Vagina (tissue), 2 donors: ENCODE data around the gene CARM1. TPM values are rescaled to one million over a fixed set of nuclear protein-coding genes. Genes with fewer than 3 reads are reported as not detected.
"Not testable (repeated sequence)": the region's sequence is repeated elsewhere in the genome, so short reads cannot be mapped to it uniquely, and the experiment has no call there.

Experiments used
- DNase-seq, 2 donors: peaks; one replicate each; pipeline ENCODE4 v3.0.0-alpha.2; 2017; ENCODE audit errors: extremely low spot score in 2 of 2
- H3K27ac ChIP-seq: fragments of 200-600 bp; sonication (generic); one replicate; pipeline ENCODE4 v1.5.1; 2019
- H3K27me3 ChIP-seq: fragments of 200-600 bp; sonication (generic); one replicate; pipeline ENCODE4 v1.5.1; 2019
- H3K36me3 ChIP-seq, 2 donors: fragments of 200-600 bp; sonication (generic); one replicate each; pipeline ENCODE4 v1.5.1; 2017 to 2019
- H3K4me1 ChIP-seq: fragments of 200-600 bp; sonication (generic); one replicate; pipeline ENCODE4 v1.5.1; 2019
- H3K4me3 ChIP-seq, 2 donors: fragments of 200-600 bp; sonication (generic); 1 replicate in 1 of 2; 2 replicates in 1 of 2; pipeline ENCODE4 v1.5.1; 2016 to 2019
- H3K9me3 ChIP-seq: fragments of 200-600 bp; sonication (generic); one replicate; pipeline ENCODE4 v1.5.1; 2019
- POLR2A ChIP-seq, 2 donors: fragments of 450-650 bp; IDR thresholded peaks; one replicate each; pipeline ENCODE4 v1.6.1; 2017; ENCODE audit warnings: antibody characterized with exemption in 2 of 2, mild to moderate bottlenecking in 2 of 2, moderate library complexity in 2 of 2
- POLR2AphosphoS5 ChIP-seq, 2 donors: sonication (generic); formaldehyde crosslinking; IDR thresholded peaks; one replicate each; pipeline ENCODE4 v1.9.0; 2017; ENCODE audit warnings: antibody characterized with exemption in 2 of 2, mild to moderate bottlenecking in 2 of 2, low read depth in 1 of 2; ENCODE audit not compliant: insufficient read depth in 1 of 2
- intact Hi-C: fragments of 100-400 bp; cut with DNase I; formaldehyde crosslinking; loops from one replicate; pipeline ENCODE4 v1.15.1; 2023
- total RNA-seq: library from RNA; depleted of rRNA; stranded (reverse); fragments of >200 nt; gene quantifications from one replicate; pipeline ENCODE4 v1.2.3, GENCODE V29; 2016
- TF ChIP-seq, protein P1 (sequence below), 3 experiments: fragments of 450-650 bp in 2 of 3; fragments of 200-600 bp in 1 of 3; sonication (generic) in 1 of 3; IDR thresholded peaks; one replicate each; pipeline ENCODE4 v1.5.1; 2017 to 2019; ENCODE audit warnings: antibody characterized with exemption in 3 of 3, mild to moderate bottlenecking in 2 of 3, moderate library complexity in 2 of 3

CARM1 gene
- total RNA-seq, 1 donor from 2014 or later = 28.2 TPM

DNA sequence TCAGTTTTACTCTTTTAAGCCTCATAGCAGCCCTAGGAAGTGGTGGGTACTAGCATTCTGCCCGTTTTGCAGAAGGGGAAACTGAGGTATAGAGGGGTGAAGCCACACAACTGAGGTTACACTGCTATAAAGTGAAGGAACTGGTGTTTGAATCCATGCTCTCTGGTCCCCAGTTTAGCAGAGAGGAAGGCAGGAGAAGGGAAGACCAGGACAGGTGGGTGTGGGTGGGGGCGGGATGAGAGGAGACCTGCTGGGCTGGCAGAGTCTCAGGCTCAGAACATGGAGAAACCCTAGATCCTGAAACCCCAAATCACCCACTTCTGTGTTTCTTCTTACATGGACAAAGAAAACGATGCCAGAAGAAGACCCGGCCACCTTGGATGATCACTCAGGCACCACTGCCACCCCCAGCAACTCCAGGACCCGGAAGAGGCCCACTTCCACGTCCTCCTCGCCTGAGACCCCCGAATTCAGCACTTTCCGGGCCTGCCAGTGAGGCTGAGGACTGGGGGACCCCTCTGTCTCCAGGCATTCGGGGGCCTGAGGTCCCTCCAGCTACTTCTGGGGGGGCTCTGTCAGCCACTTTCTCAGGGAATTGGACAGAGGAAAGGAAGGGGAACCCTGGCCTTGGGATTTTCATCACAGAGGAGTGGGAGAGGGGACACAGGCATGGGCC lies 2.3 kb upstream of the CARM1 start:
- Histone ChIP-seq H3K4me3 (no peak overlapping the region), H3K9me3 (no peaks in the 10 kb centered on the region), H3K27me3 (no peaks in the 10 kb centered on the region), H3K27ac (no peak overlapping the region), H3K4me1 (peaks cover 26% of the 10 kb centered on the region), H3K36me3 (no peaks in the 10 kb centered on the region)
- TF ChIP-seq, protein P1, sequence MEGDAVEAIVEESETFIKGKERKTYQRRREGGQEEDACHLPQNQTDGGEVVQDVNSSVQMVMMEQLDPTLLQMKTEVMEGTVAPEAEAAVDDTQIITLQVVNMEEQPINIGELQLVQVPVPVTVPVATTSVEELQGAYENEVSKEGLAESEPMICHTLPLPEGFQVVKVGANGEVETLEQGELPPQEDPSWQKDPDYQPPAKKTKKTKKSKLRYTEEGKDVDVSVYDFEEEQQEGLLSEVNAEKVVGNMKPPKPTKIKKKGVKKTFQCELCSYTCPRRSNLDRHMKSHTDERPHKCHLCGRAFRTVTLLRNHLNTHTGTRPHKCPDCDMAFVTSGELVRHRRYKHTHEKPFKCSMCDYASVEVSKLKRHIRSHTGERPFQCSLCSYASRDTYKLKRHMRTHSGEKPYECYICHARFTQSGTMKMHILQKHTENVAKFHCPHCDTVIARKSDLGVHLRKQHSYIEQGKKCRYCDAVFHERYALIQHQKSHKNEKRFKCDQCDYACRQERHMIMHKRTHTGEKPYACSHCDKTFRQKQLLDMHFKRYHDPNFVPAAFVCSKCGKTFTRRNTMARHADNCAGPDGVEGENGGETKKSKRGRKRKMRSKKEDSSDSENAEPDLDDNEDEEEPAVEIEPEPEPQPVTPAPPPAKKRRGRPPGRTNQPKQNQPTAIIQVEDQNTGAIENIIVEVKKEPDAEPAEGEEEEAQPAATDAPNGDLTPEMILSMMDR (IDR thresholded peaks at IDR 0.05) = no peak
- TF ChIP-seq POLR2A (IDR thresholded peaks at IDR 0.05) = no peak
- no peak for TF ChIP-seq POLR2AphosphoS5 (IDR thresholded peaks at IDR 0.05; ENCODE audit: insufficient read depth in 1 of 2, low read depth in 1 of 2)
- intact Hi-C loops = no loop called here
- DNase-seq = no peak

DNA sequence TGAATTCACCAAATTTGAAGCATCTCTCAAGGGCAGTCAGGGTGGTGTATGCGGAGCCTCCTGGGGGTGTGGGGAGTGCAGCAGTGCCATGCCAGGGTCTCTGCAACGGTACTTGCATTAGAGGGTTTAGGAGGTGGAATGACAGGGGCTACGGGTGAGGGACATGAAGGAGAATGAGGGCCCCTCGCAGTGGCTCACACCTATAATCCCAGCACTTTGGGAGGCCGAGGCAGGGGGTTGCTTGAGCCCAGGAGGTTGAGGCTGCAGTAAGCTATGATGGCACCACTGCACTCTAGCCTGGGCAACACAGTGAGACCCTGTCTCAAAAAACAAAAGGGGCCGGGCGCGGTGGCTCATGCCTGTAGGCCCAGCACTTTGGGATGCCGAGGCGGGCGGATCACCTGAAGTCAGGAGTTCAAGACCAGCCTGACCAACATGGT lies 1.5 kb upstream of the CARM1 start:
- H3K4me3 ChIP-seq, H3K9me3 ChIP-seq, H3K36me3 ChIP-seq, DNase-seq, H3K27me3 ChIP-seq: not testable (repeated sequence)
- H3K27ac ChIP-seq = peak overlapping the region; percentile 87
- intact Hi-C loops = loop anchor here (10.0 kb wide), 1 partner anchor 55 kb away; the partner anchor contains the start of genes TIMM29 and YIPF2
- H3K4me1 ChIP-seq = peaks cover 28% of the 10 kb centered on the region

DNA sequence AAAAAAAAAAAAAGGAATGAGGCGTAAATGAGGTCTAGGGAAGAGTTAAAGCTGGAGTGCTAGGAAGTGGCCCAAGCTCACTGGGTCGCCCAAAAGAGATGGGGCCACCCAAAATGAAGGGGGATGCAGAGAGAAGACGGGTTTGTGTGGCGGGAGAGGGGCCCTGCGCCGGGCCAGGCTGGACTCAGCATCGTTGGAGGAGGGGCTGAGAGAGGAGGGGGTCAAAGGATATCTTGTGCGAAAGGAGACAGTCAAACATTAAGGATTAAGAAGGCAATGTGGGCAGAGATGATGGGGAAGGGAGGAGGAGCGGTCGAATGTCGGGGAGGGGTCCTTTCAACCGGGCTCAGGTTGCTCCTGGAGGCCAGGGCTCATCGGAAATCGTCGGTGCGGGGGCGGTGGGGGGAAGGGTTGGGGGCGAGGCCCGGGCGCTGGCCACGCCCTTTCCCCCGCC lies 825 bp upstream of the CARM1 start:
- H3K27ac ChIP-seq = peak overlapping the region; percentile 87
- intact Hi-C loops = loop anchor here (10.0 kb wide), 1 partner anchor 54 kb away; the partner anchor contains the start of genes TIMM29 and YIPF2
- DNase-seq = peak in 1 of 2 donors; percentile 91

DNA sequence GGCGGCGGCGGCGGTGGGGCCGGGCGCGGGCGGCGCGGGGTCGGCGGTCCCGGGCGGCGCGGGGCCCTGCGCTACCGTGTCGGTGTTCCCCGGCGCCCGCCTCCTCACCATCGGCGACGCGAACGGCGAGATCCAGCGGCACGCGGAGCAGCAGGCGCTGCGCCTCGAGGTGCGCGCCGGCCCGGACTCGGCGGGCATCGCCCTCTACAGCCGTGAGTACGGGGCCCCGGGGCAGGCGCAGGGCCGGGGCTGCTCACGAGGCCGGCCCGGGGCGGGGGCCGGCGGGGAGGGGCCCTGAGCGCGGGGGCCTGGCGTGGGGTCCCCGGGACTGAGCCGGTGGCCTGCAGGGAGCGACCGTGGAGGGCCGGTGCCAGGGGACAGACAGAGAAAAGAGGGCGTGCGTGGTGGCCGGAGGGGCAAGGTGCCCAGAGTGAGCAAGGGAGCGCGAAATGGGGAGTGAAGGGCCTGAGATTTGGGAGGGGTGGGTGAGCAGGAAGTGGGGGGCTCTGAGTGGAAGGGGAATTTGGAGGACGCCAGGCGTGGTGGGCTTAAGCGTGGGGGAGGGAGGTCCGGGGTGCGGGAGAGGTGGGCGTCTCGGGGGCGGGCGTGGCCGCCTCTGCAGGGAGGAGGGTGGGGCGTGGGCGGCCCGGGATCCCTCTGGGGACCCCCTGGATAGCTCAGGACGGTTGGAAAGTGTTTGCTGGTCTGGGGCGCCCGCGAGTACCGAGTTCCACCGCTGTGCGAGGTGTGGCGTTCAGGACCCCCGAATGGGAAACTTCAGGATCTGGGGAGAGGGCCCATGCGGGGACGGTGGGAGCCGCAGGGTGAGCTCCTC lies 575 bp downstream of the CARM1 start:
- no peaks in the 10 kb centered on the region for H3K27me3 ChIP-seq
- H3K27ac ChIP-seq = peak overlapping the region; percentile 94
- no peaks in the 10 kb centered on the region for H3K36me3 ChIP-seq
- peaks cover 45% of the 10 kb centered on the region for H3K4me1 ChIP-seq
- no peak for DNase-seq
- intact Hi-C loops = loop anchor here (10.0 kb wide), 1 partner anchor 53 kb away; the partner anchor contains the start of genes TIMM29 and YIPF2
- no peaks in the 10 kb centered on the region for H3K9me3 ChIP-seq
- TF ChIP-seq, protein P1 (IDR thresholded peaks at IDR 0.05) = no peak
- TF ChIP-seq POLR2AphosphoS5 (IDR thresholded peaks at IDR 0.05; ENCODE audit: insufficient read depth in 1 of 2, low read depth in 1 of 2) (peak in 1 of 2 donors; percentile 13), POLR2A (IDR thresholded peaks at IDR 0.05) (no peak)
- peak overlapping the region; percentile 91 to 99 for H3K4me3 ChIP-seq

More for the DNA sequence above, 825 bp upstream of the CARM1 start:
- no peaks in the 10 kb centered on the region for H3K36me3 ChIP-seq
- peaks cover 31% of the 10 kb centered on the region for H3K4me1 ChIP-seq
- no peaks in the 10 kb centered on the region for H3K27me3 ChIP-seq
- peak overlapping the region; percentile 53 to 57 for H3K4me3 ChIP-seq
- H3K9me3 ChIP-seq = no peaks in the 10 kb centered on the region
- TF ChIP-seq, protein P1 (IDR thresholded peaks at IDR 0.05) = no peak
- peak in 1 of 2 donors; percentile 44 for TF ChIP-seq POLR2AphosphoS5 (IDR thresholded peaks at IDR 0.05; ENCODE audit: insufficient read depth in 1 of 2, low read depth in 1 of 2)

DNA sequence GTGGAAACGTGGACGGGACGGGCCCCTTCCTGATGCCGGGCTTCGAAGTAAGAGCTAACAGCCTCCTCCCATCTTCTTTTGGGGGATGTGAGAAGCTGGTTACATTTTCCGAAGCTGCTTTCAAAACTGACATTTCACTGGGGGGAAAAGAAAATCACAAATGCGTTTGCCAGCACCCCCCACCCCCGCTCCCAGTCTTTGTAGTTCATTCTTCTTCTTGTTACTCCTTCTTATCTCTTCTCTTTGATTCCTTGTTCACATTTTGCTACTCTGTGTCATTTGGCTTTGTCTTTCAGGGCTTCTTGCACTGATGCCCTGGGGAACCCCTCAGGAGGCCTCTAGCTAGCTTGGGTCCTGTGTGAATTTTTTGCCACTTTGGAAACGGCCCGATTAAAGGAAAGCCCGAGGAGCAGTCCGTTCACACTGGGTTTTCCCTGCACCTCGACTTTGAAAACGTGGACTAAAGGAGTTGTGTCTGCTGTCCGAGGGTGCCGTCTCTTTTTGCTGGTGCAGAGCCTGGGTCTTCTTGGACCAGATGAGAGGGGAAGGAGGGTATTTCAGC lies 1.3 kb downstream of the CARM1 start:
- H3K27me3 ChIP-seq = no peaks in the 10 kb centered on the region
- no peak for DNase-seq
- TF ChIP-seq POLR2A (IDR thresholded peaks at IDR 0.05) (no peak), POLR2AphosphoS5 (IDR thresholded peaks at IDR 0.05; ENCODE audit: insufficient read depth in 1 of 2, low read depth in 1 of 2) (no peak)
- TF ChIP-seq, protein P1 (IDR thresholded peaks at IDR 0.05) = no peak
- H3K27ac ChIP-seq = peak overlapping the region; percentile 94
- H3K4me3 ChIP-seq = peak overlapping the region; percentile 91 to 99
- intact Hi-C loops = loop anchor here (10.0 kb wide), 1 partner anchor 52 kb away; the partner anchor contains the start of genes TIMM29 and YIPF2
- H3K36me3 ChIP-seq = no peaks in the 10 kb centered on the region
- H3K4me1 ChIP-seq = peaks cover 52% of the 10 kb centered on the region
- H3K9me3 ChIP-seq = no peaks in the 10 kb centered on the region
